ENCODE measurements around the gene ZBP1.
"Not testable (repeated sequence)": the region's sequence is repeated elsewhere in the genome, so short reads cannot be mapped to it uniquely, and the experiment has no call there.

Gene ZBP1

DNA sequence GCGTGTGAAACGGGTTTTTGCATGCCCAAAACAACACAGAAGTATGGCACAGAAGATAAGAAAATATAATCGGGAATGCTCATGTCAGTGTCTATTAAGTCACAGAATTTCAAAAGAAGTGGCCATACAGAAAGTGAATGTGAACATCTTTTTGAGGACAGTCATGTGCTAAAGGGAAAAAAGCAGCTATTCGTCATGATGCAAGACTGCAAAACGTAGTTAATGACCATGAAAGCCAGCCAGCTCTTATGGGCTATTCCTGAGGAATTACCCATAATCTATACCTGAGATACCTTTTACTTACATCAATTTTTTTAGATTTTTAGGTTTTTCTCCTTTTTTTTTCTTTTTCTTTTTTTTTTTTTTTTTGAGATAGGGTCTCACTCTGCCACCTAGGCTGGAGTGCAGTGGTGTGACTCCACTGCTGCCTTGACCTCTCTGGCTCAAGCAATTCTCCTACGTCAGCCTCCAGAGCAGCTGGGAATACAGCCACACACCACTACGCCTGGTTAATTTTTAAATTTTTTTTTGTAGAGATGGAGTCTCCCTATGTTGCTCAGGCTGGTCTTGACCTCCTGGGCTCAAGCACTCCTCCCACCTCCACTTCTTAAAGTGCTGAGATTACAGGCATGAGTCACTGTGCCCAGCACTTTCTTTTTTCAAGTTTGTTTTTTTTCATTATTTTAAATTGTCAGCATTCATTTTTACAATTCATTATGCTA, 18.1 kb upstream of the ZBP1 start:
- DNase-seq = no peak

DNA sequence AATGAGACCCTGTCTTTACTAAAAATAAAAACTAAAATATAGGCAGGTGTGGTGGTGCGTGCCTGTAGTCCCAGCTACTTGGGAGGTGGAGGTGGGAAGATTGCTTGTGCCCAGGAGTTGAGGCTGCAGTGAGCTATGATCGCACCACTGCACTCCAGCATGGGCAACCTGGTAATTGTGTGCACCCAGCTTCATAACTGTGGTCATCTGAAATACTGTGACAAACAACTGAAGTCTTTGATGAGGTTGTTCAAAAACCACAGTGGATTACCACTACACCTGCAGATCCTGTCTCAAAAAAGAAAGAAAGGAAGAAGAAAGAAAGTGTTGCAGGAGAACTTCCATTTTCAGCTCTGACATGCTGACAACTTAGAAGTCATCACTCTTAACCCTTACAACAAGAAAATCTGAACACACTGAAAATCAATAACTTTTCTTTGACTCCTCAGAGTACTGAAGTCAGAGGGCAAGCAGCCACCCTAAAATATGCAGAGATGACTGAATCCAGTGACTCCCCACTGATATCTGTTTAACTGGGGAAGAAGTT, 13.8 kb upstream of the ZBP1 start:
- DNase-seq = no peak

GRCh38 chr20:57632286-57632685, 12.1 kb upstream of the ZBP1 start:
- no peak for DNase-seq

DNA sequence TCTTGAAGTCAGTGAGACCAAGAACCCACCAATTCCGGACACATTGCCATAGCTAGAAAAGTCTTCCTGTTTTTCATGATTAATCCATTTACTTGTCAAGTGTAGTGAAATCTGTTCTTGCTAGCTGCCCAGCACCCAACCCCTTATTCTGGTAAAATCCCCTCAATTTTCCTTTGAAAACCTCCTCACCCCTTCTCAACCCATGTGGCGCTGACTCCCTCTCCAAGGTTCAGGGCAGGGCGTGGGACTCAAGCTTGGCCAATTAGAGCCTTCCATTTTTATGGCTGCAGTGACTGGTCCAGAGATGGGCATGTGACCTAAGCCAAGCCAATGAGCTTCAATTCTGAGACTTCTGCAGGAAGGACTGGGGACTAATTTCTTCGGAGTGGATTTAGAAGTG, 9.8 kb upstream of the ZBP1 start:
- DNase-seq = no peak

- not testable (repeated sequence) for DNase-seq
These were observed 9.3 kb upstream of the ZBP1 start for GRCh38 chr20:57629491-57629901.

DNA sequence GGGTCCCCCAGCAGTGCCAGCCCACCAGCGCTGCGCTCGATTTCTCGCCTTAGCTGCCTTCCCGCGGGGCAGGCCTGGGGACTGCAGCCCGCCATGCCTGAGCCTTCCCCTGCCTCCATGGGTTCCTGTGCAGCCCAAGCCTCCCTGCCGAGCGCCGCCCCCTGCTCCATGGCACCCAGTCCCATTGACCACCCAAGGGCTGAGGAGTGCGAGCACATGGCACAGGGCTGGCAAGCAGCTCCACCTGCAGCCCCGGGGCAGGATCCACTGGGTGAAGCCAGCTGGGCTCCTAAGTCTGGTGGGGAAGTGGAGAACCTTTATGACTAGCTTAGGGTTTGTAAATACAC, 8.7 kb upstream of the ZBP1 start:
- DNase-seq = not testable (repeated sequence)

DNA sequence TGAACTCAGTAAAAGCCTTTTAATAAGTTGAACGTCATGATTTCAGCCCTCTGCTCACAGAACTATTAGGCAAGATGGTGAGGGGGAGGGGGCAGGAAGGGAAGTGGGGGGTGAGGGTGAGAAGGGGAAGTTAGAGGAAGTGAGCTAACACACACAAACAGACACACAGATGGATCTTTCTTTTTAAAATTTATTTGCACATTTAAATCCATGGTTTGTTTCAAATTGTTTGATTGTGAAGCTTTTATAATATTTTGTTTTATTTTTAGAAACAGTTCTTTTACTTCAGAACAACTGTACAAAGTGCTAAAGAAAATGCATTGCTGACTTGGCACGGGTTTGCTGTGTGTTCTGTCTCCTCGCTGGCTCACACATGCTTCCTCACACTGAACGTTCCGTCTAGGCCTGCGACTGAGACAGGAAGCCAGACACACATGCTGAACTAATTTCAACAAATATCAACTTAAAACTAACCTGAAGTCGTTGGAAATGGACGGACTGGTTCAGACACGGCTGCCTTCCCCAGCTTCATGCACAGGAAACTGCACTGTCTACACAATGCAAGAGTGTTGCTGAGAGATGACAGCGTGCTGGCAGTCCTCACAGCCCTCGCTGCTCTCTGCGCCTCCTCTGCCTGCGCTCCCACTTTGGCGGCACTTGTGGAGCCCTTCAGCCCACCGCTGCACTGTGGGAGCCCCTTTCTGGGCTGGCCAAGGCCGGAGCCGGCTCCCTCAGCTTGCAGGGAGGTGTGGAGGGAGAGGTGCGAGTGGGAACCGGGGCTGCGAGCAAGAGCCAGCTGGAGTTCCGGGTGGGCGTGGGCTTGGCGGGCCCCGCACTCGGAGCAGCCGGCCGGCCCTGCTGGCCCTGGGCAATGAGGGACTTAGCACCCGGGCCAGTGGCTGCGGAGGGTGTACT, 8.1 kb upstream of the ZBP1 start:
- DNase-seq = no peak

DNA sequence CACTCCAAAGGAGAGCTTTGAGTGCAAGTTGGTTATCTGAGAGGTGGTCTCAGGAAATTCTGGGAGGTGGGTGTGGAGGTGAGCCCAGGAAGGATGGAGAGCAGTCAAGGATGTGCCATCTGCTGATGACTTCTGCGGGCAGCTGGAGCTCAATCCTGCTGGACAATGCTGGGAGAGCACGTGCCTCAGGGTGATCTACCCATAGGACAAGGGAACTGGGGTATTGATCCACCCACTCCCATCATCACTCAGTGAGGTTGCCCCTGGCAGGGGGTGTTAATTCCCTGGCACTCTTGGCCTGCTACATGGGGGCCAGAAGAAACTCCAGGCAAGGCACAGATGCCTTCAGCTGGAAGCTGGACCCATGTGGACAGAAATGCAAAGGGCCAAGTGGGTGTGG, 7.1 kb upstream of the ZBP1 start:
- DNase-seq = no peak

GRCh38 chr20:57625978-57626377, 5.8 kb upstream of the ZBP1 start:
- no peak for DNase-seq

- DNase-seq = no peak
These were observed 5.1 kb upstream of the ZBP1 start for GRCh38 chr20:57625181-57625958.

GRCh38 chr20:57624124-57624523, 3.9 kb upstream of the ZBP1 start:
- no peak for DNase-seq

- DNase-seq = no peak
These were observed 2.6 kb upstream of the ZBP1 start for GRCh38 chr20:57622579-57623381.

GRCh38 chr20:57622201-57622570, 2.0 kb upstream of the ZBP1 start:
- no peak for DNase-seq

- DNase-seq = no peak
These were observed 1.4 kb upstream of the ZBP1 start for GRCh38 chr20:57621421-57622200.

DNA sequence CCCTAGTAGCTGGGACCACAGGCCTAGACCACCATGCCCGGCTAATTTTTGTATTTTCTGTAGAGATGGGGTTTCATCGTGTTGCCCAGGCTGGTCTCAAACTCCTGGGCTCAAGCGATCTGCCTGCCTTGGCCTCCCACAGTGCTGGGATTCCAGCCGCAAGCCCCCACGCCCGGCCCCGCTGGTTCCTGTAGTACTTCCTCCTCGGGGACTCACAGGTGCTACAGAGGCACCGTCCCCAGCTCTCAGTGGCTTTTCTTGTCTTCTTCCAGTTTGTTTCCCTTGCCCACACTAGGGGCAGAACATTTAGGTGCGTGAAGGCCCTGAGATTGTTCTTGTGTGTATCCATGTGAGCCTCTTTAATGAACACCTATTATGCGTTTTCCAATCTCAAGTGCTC, 773 bp upstream of the ZBP1 start:
- DNase-seq = no peak

- no peak for DNase-seq
These were observed 985 bp downstream of the ZBP1 start for GRCh38 chr20:57619051-57619831.

DNA sequence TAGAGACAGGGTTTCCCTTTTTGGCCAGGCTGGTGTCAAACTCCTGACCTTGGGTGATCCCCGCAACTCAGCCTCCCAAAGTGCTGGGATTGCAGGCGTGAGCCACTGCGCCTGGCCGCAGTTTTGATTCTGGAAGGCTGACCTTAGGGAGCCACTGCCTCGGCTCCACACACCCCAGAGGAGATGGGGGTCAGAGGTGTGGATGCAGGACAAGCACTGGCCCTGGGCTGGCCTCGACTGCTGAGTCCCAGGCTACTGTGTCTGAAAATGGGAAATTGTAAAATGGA, 1.5 kb downstream of the ZBP1 start:
- DNase-seq = no peak

DNA sequence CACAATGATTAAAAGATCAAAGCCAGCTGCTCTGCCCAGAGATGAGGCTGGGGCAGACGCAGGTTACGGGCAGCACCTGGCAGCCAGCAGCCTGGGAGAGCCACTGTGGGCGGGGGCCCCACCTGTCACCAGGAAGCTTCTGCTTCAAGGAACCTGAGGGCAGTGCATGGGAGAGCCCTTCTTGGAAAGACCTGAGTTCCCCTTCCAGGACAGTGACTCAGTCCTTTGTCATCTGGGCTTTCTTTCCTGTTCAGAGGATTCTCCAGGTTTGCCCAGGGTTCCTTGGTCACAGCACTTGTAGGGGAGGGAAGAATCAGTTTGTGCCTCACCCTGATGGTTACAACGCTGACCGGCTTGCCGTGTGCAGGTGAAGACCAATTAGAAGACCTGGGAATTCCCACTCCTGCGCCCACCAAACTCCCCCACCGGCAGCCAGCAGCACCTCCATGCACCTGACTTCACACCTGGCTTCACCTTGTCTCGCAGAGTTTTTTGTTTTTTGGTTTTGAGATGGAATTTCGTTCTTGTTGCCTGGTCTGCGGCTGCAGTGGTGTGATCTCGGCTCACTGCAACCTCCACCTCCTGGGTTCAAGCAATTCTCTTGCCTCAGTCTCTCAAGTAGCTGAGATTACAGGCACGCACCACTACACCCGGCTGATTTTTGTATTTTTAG, 2.0 kb downstream of the ZBP1 start:
- DNase-seq = no peak

DNA sequence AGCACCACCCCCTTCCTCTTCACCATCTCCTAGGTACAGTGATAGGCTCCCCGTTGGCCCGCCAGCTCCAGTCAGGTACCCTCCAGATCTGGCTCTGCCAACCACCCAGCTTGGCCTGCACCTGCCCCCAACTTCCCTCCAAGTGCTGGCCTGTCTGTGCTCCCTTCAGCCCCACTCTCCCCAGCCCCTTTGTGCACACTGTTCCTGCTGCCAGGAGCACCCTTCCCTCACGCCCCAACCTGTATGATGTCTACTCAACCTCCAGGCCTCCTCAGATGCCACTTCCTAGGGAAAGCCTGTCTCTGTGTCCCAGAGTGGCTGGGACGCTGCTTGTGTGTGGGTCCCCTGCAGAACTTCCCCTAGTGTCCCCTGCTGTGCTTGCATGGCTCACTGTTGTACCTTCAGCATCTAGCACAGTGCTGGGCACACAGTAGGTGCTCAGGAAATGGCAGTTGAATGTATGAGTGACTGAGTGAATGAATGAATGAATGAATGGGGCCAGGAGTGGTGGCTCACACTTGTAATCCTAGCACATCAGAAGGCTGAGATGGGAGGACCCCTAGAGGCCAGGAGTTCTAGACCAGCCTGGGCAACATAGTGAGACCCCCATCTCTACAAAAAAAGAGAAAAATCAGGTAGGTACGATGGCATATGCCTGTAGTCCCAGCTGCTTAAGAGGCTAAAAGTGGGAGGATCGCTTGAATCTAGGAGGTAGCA, 3.0 kb downstream of the ZBP1 start:
- DNase-seq = no peak

Measured in amniotic stem cell (primary cell).